GM12878 (cell line): ENCODE results near the gene CXCL14.

Experiments used
- CBFB ChIP-seq: IDR thresholded peaks from 2 replicates; pipeline ENCODE4 v1.6.1; 2016; ENCODE audit warnings: antibody characterized with exemption, low read depth
- CTCF ChIP-seq, 3 experiments: IDR thresholded peaks in 2 of 3; conservative IDR thresholded peaks in 1 of 3; 2 replicates each; pipeline ENCODE4 v1.5.1; 2011; ENCODE audit warnings: low read depth in 3 of 3, low read length in 3 of 3, mild to moderate bottlenecking in 3 of 3, control low read depth in 2 of 3, moderate library complexity in 2 of 3, inconsistent platforms in 1 of 3, mixed read lengths in 1 of 3; ENCODE audit not compliant: control insufficient read depth in 2 of 3, insufficient read depth in 1 of 3; ENCODE audit errors: extremely low read depth in 1 of 3
- EP300 ChIP-seq, 2 experiments: fragments of 150-350 bp in 1 of 2; IDR thresholded peaks; 2 replicates each; pipeline ENCODE4 v1.6.1; 2011 to 2012; ENCODE audit warnings: low read depth in 2 of 2, low read length in 2 of 2, borderline replicate concordance in 1 of 2, improper control_type of control experiment in 1 of 2, inconsistent platforms in 1 of 2; ENCODE audit not compliant: control insufficient read depth in 1 of 2
- NFYA ChIP-seq: IDR thresholded peaks from 2 replicates; pipeline ENCODE4 v1.6.1; 2011; ENCODE audit warnings: low read depth, mild to moderate bottlenecking, low read length, improper control_type of control experiment, borderline replicate concordance
- SUZ12 ChIP-seq: fragments of 200-600 bp; sonication (generic); IDR thresholded peaks from one replicate; pipeline ENCODE4 v1.6.1; 2018; ENCODE audit warnings: antibody characterized with exemption, mild to moderate bottlenecking; ENCODE audit not compliant: unreplicated experiment
- ZBTB11 ChIP-seq: fragments of 450-650 bp; formaldehyde crosslinking; IDR thresholded peaks from 2 replicates; pipeline ENCODE4 v1.5.0; 2022; ENCODE audit warnings: mild to moderate bottlenecking, missing genetic modification characterization
- ZBTB40 ChIP-seq: fragments of 450-650 bp; IDR thresholded peaks from 2 replicates; pipeline ENCODE4 v1.6.1; 2016; ENCODE audit warnings: mild to moderate bottlenecking, moderate library complexity, borderline replicate concordance

DNA sequence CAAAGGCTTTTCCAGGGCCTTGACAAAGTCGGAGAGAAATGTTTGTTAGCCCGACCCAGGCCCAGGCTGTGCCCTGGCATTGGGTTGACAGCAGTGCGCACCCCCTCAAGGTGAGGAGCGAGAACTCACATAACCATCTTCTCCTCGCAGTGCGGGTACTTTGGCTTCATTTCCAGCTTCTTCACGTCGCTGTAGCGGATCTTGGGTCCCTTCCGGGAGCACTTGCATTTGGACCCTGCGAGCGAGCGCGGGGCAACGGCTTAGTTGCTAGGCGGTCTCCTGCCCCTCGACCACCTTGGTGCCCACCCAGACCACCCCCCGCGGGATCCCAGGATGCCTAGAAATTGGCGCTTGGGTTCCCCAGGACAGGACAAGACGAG, 496 bp downstream of the CXCL14 start:
- TF ChIP-seq CBFB, result no peak
- no peak for TF ChIP-seq EP300 (IDR thresholded peaks at IDR 0.05; ENCODE audit: borderline replicate concordance in 1 of 2, control insufficient read depth in 1 of 2, low read depth in 2 of 2, low read length in 2 of 2)
- TF ChIP-seq ZBTB40, result no peak
- no peak for TF ChIP-seq NFYA
- no peak for TF ChIP-seq CTCF (IDR thresholded peaks at IDR 0.05 in 2 of 3, conservative IDR thresholded peaks at IDR 0.05 in 1 of 3; ENCODE audit: control insufficient read depth in 2 of 3, extremely low read depth in 1 of 3, insufficient read depth in 1 of 3, low read depth in 3 of 3, low read length in 3 of 3)
- TF ChIP-seq ZBTB11 (CRISPR knock-in tag), result no peak
- no peak for TF ChIP-seq SUZ12
